ENCODE measurements around the gene ABHD10. TPM values are rescaled to one million over a fixed set of nuclear protein-coding genes. Genes with fewer than 3 reads are reported as not detected.

Gene ABHD10
- total RNA-seq, 1 donor from 2014 or later, result 26.4 TPM

DNA sequence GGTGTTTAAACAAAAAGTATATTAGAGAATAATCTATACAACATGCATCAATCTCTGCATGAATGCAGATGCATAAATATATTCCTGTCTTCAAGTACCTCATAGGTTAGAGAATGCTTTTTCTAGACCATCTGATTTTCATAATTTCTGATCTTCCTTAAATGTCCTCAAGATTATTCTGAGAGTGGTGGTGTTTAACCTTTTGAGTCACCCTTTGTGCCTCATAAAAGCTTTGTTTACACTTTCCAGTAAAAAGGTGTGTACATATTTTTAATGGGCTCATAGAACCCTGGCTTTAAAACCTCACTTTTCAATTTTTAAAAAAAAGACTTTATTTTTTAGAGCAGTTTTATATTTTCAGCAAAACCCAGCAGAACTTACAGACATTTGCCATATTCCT, 41.0 kb upstream of the ABHD10 start:
- TF ChIP-seq, protein P1, sequence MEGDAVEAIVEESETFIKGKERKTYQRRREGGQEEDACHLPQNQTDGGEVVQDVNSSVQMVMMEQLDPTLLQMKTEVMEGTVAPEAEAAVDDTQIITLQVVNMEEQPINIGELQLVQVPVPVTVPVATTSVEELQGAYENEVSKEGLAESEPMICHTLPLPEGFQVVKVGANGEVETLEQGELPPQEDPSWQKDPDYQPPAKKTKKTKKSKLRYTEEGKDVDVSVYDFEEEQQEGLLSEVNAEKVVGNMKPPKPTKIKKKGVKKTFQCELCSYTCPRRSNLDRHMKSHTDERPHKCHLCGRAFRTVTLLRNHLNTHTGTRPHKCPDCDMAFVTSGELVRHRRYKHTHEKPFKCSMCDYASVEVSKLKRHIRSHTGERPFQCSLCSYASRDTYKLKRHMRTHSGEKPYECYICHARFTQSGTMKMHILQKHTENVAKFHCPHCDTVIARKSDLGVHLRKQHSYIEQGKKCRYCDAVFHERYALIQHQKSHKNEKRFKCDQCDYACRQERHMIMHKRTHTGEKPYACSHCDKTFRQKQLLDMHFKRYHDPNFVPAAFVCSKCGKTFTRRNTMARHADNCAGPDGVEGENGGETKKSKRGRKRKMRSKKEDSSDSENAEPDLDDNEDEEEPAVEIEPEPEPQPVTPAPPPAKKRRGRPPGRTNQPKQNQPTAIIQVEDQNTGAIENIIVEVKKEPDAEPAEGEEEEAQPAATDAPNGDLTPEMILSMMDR (IDR thresholded peaks at IDR 0.05; ENCODE audit: unreplicated experiment), result no peak
- no peak overlapping the region for H3K27ac Mint-ChIP-seq
- H3K36me3 Mint-ChIP-seq, result peaks cover 20% of the 10 kb centered on the region
- no peaks in the 10 kb centered on the region for H3K27me3 Mint-ChIP-seq (ENCODE audit: low read depth)
- no peaks in the 10 kb centered on the region for H3K9me3 Mint-ChIP-seq
- peaks cover 22% of the 10 kb centered on the region for H3K4me1 Mint-ChIP-seq
- DNase-seq (ENCODE audit: low spot score in 2 of 2, unreplicated experiment in 2 of 2), result no peak
- no peak overlapping the region for H3K4me3 Mint-ChIP-seq

DNA sequence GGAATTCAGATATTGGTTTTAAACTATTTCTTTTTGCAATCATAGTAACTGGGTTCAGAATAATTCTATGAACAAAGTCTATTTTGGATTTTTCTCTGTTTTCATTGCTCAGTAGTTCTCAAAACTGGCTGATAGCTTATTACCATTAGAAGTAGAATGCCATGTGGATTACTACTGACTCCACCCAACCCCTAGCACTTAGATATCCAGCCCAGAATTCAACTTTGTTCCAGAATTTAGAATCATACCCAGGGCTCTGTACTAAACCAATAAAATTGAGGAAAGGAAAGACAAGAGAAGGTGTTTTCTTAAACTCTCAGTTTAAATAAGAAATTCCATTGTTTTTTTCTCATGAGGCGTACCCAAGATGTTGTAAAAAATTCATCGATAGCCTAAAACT, 39.0 kb upstream of the ABHD10 start:
- TF ChIP-seq, protein P1 (IDR thresholded peaks at IDR 0.05; ENCODE audit: unreplicated experiment), result no peak
- H3K9me3 Mint-ChIP-seq, result no peaks in the 10 kb centered on the region
- no peaks in the 10 kb centered on the region for H3K27me3 Mint-ChIP-seq (ENCODE audit: low read depth)
- no peak overlapping the region for H3K4me3 Mint-ChIP-seq
- peaks cover 12% of the 10 kb centered on the region for H3K36me3 Mint-ChIP-seq
- H3K4me1 Mint-ChIP-seq, result peaks cover 12% of the 10 kb centered on the region
- H3K27ac Mint-ChIP-seq, result no peak overlapping the region
- DNase-seq (ENCODE audit: low spot score in 2 of 2, unreplicated experiment in 2 of 2), result no peak

DNA sequence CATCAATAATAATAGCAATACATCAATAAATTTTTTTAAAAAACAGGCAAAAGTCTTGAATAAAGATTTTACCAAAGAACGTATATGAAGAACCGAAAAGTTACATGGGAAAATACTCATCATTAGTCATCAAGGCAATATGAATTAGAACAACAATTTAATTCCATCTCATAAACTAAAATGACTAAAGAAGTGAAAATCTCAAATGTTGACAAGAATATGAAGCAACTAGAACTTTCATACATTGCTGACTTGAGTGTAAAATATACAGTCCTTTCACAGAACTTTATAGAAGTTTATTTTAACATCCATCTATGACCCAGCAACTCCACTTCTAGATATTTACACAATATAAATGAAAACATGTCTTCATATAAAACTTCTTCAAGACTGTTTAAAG, 35.3 kb upstream of the ABHD10 start:
- no peak for DNase-seq (ENCODE audit: low spot score in 2 of 2, unreplicated experiment in 2 of 2)
- TF ChIP-seq, protein P1 (IDR thresholded peaks at IDR 0.05; ENCODE audit: unreplicated experiment), result no peak
- Mint-ChIP-seq H3K36me3 (peaks cover 9% of the 10 kb centered on the region), H3K27me3 (ENCODE audit: low read depth) (no peaks in the 10 kb centered on the region), H3K27ac (no peak overlapping the region), H3K9me3 (no peaks in the 10 kb centered on the region), H3K4me3 (no peak overlapping the region), H3K4me1 (peaks cover 3% of the 10 kb centered on the region)

DNA sequence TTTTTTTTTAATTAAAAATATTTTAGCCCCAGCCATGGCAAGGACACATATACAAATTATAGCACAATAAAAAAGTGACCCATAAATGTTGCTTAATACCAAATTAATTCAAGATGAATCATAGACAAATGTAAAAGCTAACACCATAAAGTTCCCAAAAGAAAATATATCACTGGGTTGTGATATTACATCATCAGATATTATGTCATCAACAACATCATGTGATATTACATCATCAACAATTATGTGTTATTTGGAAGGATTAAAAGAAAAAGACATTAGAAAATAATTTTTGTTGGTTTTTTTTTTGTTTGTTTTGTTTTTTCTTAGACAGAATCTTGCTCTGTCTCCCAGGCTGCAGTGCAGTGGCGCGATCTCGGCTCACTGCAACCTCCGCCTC, 34.5 kb upstream of the ABHD10 start:
- Mint-ChIP-seq H3K9me3 (no peaks in the 10 kb centered on the region), H3K27ac (no peak overlapping the region), H3K4me3 (no peak overlapping the region), H3K4me1 (peaks cover 3% of the 10 kb centered on the region), H3K36me3 (peaks cover 9% of the 10 kb centered on the region), H3K27me3 (ENCODE audit: low read depth) (no peaks in the 10 kb centered on the region)
- TF ChIP-seq, protein P1 (IDR thresholded peaks at IDR 0.05; ENCODE audit: unreplicated experiment), result no peak
- no peak for DNase-seq (ENCODE audit: low spot score in 2 of 2, unreplicated experiment in 2 of 2)

DNA sequence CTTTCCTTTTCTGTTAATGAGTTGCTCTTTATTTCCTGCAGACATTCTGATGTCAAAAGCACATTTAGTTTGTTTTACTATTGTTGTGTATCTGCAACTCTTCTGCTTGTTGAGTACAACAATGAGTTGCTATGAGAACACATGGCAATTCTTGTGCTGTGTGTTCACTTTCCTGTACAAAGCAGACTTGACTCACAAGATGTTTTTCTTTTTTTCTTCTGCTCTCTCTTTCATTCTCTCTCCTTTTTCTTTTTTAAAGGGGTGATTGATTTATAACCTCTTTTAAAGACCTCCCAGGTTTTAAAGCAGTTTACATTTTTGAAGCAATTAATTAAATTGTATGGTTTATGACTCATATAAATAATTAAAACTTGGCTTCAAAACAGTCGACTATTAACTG, 31.6 kb upstream of the ABHD10 start:
- H3K27ac Mint-ChIP-seq, result no peak overlapping the region
- H3K27me3 Mint-ChIP-seq (ENCODE audit: low read depth), result no peaks in the 10 kb centered on the region
- H3K4me3 Mint-ChIP-seq, result no peak overlapping the region
- TF ChIP-seq, protein P1 (IDR thresholded peaks at IDR 0.05; ENCODE audit: unreplicated experiment), result no peak
- H3K9me3 Mint-ChIP-seq, result no peaks in the 10 kb centered on the region
- H3K36me3 Mint-ChIP-seq, result peaks cover 1% of the 10 kb centered on the region
- H3K4me1 Mint-ChIP-seq, result peaks cover 8% of the 10 kb centered on the region
- DNase-seq (ENCODE audit: low spot score in 2 of 2, unreplicated experiment in 2 of 2), result no peak

DNA sequence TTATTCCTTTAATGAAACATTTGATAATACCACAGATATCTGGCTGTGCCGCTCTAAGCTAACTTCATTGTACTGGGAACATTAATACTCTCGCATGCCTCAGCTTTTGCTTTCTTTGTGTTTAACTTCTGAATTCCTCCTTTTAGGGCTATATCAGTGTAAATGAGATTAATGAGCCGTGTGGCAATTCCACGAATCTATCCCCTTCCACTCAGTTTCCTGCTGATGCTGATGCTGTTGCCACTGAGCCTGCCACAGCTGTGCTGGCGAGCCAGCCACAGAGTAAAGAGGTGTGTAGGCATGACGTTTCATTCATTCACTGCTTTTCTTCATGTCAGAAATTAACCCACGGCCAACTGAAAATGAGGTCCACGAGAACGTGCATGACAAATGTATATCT, 30.0 kb upstream of the ABHD10 start:
- no peak for DNase-seq (ENCODE audit: low spot score in 2 of 2, unreplicated experiment in 2 of 2)

More for the DNA sequence above, 30.0 kb upstream of the ABHD10 start:
- H3K36me3 Mint-ChIP-seq, result peaks cover 1% of the 10 kb centered on the region
- no peaks in the 10 kb centered on the region for H3K27me3 Mint-ChIP-seq (ENCODE audit: low read depth)
- no peaks in the 10 kb centered on the region for H3K9me3 Mint-ChIP-seq
- TF ChIP-seq, protein P1 (IDR thresholded peaks at IDR 0.05; ENCODE audit: unreplicated experiment), result no peak
- peaks cover 8% of the 10 kb centered on the region for H3K4me1 Mint-ChIP-seq
- H3K4me3 Mint-ChIP-seq, result no peak overlapping the region
- H3K27ac Mint-ChIP-seq, result no peak overlapping the region
